ENCODE measurements around the gene WDR87.

Gene WDR87

GRCh38 chr19:37905946-37906868 is at the start of gene WDR87 (continued):
- TF ChIP-seq ZNF362 (tag by site-specific recombination; IDR thresholded peaks at IDR 0.05) (peak; percentile 99), ZIC2 (tag by site-specific recombination; IDR thresholded peaks at IDR 0.05) (peak; percentile 83; the same call in 1 of the 2 replicates), ZNF280C (tag by site-specific recombination; IDR thresholded peaks at IDR 0.05) (no peak), ZNF514 (tag by site-specific recombination; IDR thresholded peaks at IDR 0.05) (no peak), ZNF747 (tag by site-specific recombination; IDR thresholded peaks at IDR 0.05) (no peak), PBX3 (CRISPR knock-in tag; IDR thresholded peaks at IDR 0.05) (no peak), ZNF600 (tag by site-specific recombination; IDR thresholded peaks at IDR 0.05) (no peak), ATF2 (tag by site-specific recombination; IDR thresholded peaks at IDR 0.05; ENCODE audit: low read depth) (no peak), SP2 (tag by site-specific recombination; IDR thresholded peaks at IDR 0.05) (no peak), OVOL3 (tag by site-specific recombination; IDR thresholded peaks at IDR 0.05) (peak; percentile 6; the same call in 1 of the 2 replicates), SETDB1 (IDR thresholded peaks at IDR 0.05; ENCODE audit: insufficient read length, low read length) (no peak), ZFP37 (tag by site-specific recombination; IDR thresholded peaks at IDR 0.05) (no peak), ZBTB44 (tag by site-specific recombination; IDR thresholded peaks at IDR 0.05) (0 out of 2 replicates have a peak, but pooled peaks have one; percentile 2), ZBTB7A (tag by site-specific recombination; IDR thresholded peaks at IDR 0.05; ENCODE audit: low read depth) (peak; percentile 93; the same call in 1 of the 2 replicates), ZNF449 (tag by site-specific recombination; IDR thresholded peaks at IDR 0.05) (peak; percentile 58; the same call in 1 of the 2 replicates), ZNF776 (tag by site-specific recombination; IDR thresholded peaks at IDR 0.05; ENCODE audit: borderline replicate concordance) (no peak), KLF8 (tag by site-specific recombination; IDR thresholded peaks at IDR 0.05) (no peak; the same call in 1 of the 2 replicates)
